Activated CD4-positive, alpha-beta T cell treated with anti-CD3 and anti-CD28 coated beads for 24 hours (primary cell): ENCODE results near the gene ZC3H14.

Experiments
- DNase-seq, 2 donors: peaks; one replicate each; pipeline ENCODE4 v3.0.0-alpha.2; 2020; ENCODE audit warnings: low read depth in 2 of 2

Gene ZC3H14

GRCh38 chr14:88551094-88551870 is 11.6 kb upstream of the ZC3H14 start:
- DNase-seq = peak; percentile 51 to 55

DNA sequence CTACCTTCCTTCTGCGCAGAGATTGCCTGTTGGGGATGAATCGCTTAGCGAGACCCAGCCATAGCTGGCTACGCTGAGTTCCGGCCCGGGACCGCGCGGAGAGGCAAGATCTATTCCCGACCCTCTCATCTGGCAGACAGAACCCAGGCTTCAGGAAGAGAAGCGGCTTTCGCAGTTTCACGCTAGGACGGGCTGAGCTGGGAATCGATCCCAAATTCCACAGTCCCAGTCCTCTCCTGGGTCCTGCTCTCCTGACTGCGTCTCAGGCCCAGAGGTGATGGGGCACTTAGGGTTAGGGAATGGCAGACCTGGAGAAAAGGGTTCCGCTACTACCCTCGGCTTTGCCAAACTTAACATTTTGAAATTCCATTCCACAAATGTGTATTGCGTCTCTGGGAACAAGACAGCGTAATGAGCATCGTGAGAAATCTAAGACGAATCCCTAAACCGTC is 10.8 kb upstream of the ZC3H14 start:
- no peak for DNase-seq

- DNase-seq = no peak
Observed at GRCh38 chr14:88552876-88553275, 10.0 kb upstream of the ZC3H14 start.

GRCh38 chr14:88553886-88554456 is 8.9 kb upstream of the ZC3H14 start:
- DNase-seq = no peak

DNA sequence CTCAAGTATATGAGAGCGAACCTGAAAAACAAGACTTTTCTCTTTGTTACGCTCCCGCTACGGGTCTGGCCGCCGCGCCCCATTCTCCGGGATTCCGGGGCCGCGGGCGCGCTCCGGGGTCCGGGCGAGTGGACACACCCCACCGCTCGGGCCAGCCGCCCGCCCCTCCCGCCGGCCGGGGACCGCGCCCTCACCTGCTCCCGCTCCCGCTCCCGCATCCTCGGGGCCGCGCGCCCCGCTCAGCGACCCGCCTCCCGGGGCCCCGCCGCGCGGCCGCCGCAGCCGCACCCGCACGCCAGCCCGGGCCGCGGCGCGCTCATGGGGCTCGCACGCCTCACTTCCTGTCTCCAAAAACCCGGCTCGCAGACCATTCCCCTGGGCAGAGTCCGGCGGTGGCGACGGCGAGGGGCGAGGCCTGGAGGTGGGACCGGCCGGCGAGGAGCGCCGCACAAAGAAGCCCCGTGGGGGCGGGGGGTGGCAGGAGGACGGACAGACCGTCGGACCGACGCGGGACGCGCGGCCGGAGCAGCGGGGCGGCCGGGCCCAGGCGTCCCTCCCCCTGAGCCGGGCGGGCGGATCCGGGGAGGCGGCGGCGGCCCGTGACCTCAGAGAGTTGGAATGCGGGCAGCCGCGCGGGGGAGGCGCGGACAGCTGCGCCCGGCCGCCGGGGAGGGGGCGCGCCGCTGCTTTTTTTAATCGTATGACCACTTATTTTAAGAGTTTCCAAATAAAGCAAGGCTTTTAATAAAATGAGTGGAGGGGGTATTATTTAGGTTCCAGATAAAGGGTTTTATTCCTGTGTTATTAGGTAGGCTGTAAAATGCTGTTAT is 8.2 kb upstream of the ZC3H14 start, which contains the start of gene PTPN21:
PTPN21 (minus strand) TSS at position 551 of the 830 bp plus-strand sequence. CDS start 4,590 bp downstream, outside the sequence.
- no peak for DNase-seq

- no peak for DNase-seq
Observed at GRCh38 chr14:88556581-88556980, 6.3 kb upstream of the ZC3H14 start.

DNA sequence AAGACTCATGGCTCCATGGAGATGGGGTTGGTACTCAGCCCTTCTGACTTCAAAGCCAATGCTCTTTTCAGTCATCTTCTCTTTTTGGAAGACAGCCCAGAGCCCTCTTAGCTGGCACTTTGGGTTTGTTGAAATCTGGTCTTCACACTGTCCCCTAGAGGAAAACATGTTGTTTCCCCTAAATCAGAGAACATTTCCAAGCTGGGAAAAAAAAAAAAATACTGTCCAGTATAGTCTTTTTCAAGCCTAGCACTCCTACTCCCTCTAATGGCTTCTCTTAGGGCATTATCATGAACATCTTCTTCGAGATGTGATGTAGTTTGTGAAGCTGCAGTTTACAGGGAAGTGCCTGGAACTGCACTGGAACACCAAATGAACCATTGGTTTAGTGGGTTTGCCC is 3.0 kb upstream of the ZC3H14 start:
- DNase-seq = no peak

DNA sequence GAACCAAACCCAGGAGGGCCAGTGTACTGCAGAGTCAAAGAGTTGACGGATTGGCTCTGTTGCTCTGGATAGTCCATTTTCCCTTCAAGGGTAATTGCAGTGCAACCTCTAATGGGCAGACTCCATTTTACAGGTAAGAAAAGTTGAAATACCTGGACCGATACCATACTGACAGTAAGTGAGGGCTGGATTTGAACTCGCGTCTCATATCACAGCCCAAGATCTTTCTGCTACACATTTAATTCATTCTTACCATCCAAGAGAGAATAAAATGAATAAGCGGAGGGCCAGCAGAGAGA is 356 bp upstream of the ZC3H14 start:
- DNase-seq = no peak

GRCh38 chr14:88563845-88564244 is 1.0 kb downstream of the ZC3H14 start:
- no peak for DNase-seq

DNA sequence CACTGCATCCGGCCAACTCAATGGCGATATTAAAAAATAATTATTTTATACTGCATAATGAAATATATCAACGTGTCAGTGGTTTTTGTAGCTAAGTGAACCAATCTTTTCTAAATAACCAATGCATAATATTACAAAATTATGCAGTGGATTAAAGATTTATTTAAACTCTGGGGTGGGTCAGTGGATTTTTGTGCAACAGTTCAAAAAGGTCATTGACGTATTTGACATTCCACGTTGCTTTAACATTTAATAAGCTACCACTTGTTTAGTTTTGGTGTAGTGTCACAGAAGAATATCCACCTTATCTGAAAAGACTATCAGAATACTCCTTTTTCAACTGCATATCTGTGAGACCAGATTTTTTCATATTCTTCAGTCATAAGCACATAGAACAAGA is 2.6 kb downstream of the ZC3H14 start:
- no peak for DNase-seq

DNA sequence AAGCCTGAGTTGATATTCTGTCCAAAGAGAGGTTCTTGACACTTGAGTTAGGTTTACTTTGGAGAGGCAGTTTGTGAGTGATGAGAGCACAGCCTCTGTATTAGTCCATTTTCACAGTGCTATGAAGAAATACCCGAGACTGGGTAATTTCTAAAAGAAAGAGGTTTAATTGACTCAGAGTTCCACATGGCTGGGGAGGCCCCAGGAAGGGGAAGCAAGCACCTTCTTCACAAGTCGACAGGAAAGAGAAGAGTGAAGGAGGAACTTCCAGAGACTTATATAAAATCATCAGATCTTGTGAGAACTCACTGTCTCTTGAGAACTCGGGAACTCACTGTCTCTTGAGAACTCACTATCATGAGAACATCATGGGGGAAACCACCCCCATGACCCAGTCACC is 5.4 kb downstream of the ZC3H14 start:
- DNase-seq = no peak

DNA sequence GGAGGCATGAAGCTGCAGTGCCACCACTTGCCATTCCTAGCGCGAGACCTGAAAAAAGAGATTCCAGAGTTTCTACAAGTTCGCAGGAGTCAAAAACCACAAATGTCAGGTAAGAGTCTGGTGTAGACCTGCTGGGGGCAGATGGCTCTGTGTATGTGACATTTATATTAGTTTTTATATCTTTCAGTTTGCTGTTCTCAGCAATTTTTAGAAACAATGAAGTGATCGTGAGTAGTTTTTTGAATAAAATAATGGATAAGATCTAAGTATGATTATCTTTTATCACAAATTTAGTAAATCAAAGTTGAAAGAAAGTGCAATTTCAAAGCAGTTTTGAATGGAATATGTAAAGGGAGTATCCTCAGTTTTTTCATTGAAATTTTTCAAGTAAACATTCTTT is 9.3 kb downstream of the ZC3H14 start:
- DNase-seq = no peak

DNA sequence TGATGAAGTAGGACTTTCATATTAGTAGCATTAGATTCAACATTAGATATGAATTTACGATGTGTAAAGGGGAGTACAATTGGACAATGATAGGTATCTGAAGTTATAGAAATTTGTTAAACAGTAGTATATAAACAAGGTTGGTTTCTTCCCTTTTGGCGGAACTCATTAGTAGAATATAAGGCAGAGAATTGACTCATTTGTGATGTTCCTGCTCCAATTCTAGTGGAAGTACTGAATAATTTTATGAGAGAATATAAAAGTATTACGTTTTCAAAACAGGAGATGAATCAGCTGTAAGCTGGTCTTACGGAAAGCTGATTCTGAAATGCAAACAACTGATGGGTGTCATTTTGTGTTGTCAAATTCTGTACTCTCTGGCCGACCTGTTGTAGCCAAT is 13.4 kb downstream of the ZC3H14 start:
- no peak for DNase-seq

DNA sequence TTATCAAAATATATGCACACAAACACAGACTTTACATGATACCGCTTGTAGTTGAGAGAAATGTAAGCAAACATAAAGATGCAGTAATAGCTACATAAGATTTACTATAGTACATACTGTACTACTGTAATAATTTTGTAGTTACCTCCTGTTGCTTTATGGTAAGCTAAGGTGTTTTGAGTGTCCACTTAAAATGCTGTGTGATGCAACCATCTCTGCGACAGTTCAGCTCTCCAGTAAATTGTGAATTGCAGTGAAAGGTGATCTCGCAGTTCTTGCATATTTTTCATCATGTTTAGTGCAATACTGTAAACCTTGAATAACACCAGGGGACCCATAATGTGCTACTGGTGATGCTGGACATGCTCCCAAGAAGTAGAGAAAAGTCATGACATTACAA is 21.6 kb downstream of the ZC3H14 start:
- DNase-seq = no peak

DNA sequence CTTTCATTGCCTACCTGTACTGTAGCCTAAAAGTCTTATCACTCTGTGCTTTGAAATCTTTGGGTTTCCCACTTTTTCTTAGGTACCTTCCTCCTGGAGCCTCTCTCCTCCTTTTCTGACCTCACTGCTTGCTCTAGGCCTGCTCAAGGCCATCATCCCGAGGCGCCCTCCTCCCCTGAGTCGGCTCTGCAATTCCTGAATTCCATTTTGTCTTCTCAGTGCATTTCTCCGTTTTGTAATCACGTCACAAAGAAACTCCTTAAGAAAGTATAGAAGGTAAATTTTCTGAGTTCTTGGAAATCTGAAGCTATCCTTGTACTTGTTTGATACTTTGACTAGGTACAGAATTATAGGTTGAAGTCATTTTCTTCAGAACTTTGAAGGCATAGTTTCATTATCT is 25.2 kb downstream of the ZC3H14 start:
- DNase-seq = no peak

GRCh38 chr14:88590173-88590572 is 27.3 kb downstream of the ZC3H14 start:
- DNase-seq = no peak

GRCh38 chr14:88592031-88592430 is 29.2 kb downstream of the ZC3H14 start:
- DNase-seq = no peak

GRCh38 chr14:88597038-88597437 is 34.2 kb downstream of the ZC3H14 start:
- DNase-seq = no peak

- DNase-seq = no peak
Observed at GRCh38 chr14:88597601-88598000, 34.8 kb downstream of the ZC3H14 start.

GRCh38 chr14:88598097-88598675 is 35.3 kb downstream of the ZC3H14 start:
- no peak for DNase-seq

DNA sequence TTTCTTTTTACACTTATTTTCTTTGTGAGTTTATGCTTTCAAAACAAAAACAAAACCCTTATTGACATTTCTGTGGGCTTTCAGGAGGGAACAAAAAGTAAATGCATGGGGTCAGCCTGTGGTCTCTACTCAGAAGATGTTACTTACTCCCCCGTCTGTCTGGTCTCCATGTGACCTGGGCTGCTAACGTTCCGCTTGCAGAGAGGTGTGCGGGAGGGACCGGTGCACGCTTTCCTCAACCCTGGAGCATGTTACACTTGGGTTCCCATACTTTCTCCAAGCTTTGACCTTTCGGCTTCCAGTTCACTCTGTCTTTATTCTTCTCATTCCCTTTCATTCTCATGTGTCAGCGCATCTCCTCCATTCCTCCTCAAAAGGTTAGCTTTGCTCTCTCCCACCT is 36.5 kb downstream of the ZC3H14 start:
- DNase-seq = no peak

DNA sequence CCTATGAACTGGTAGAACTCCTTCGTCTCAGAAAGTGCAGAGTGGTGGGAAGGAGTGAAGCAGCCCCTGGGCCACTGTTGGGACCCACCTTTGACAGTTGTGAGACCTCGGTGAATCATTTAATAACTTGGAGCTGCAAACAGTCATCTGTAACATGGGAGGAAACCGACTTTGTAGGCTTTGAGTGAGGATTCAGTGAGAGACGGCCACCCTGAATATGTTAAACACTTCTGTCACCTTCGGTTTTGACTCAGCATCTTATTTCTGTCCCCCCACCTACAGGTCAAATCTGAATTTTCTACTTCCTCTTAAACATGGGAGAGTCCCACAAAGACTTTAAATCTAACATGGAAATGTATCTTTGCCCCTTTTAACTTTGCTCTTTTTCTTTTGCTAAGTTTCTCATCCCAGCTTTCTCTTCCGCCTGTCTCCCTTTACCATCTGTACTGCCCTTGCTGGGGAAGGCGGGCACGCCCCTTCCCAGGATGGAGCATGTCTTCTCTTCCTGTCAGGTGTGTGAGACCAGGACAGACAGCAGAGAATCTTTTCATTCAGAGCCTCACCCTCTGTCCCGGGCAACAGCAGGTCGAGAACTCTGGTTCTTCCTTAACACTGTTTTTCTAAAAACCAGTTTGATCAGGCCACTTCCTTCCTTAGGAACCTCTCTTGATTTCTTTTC is 37.1 kb downstream of the ZC3H14 start:
- peak; percentile 4 to 7 for DNase-seq
